Esophagus muscularis mucosa (tissue), 4 donors: ENCODE data around the gene SPTBN4. TPM values are rescaled to one million over a fixed set of nuclear protein-coding genes. Genes with fewer than 3 reads are reported as not detected.
"Not testable (repeated sequence)": the region's sequence is repeated elsewhere in the genome, so short reads cannot be mapped to it uniquely, and the experiment has no call there.

ENCODE experiments used
- DNase-seq: peaks from one replicate; pipeline ENCODE4 v3.0.0-alpha.2; 2017; ENCODE audit errors: extremely low spot score
- H3K27ac ChIP-seq, 4 donors: fragments of 200-600 bp; sonication (generic); replicated peaks in 1 of 4; 1 replicate in 3 of 4; 2 replicates in 1 of 4; pipeline ENCODE4 v1.5.1; 2016 to 2019; ENCODE audit warnings: mild to moderate bottlenecking in 1 of 4
- H3K27me3 ChIP-seq, 4 donors: fragments of 200-600 bp; sonication (generic); one replicate each; pipeline versions ENCODE4 v1.5.1 to v1.6.0; 2016 to 2019
- H3K36me3 ChIP-seq, 4 donors: fragments of 200-600 bp; sonication (generic); one replicate each; pipeline ENCODE4 v1.5.1; 2016 to 2019
- H3K4me1 ChIP-seq, 4 donors: fragments of 200-600 bp; sonication (generic); one replicate each; pipeline ENCODE4 v1.5.1; 2016 to 2019
- H3K4me3 ChIP-seq, 4 donors: fragments of 200-600 bp; sonication (generic); 1 replicate in 2 of 4; 2 replicates in 2 of 4; pipeline ENCODE4 v1.5.1; 2016 to 2019; ENCODE audit warnings: mild to moderate bottlenecking in 4 of 4, moderate library complexity in 1 of 4
- H3K9me3 ChIP-seq, 4 donors: fragments of 200-600 bp; sonication (generic); 1 replicate in 3 of 4; 2 replicates in 1 of 4; pipeline ENCODE4 v1.5.1; 2016 to 2019
- CTCF ChIP-seq, 3 experiments: fragments of 200-600 bp in 2 of 3; fragments of 450-650 bp in 1 of 3; sonication (generic) in 2 of 3; IDR thresholded peaks; one replicate each; pipeline ENCODE4 v1.5.1; 2017 to 2019; ENCODE audit warnings: antibody characterized with exemption in 3 of 3, mild to moderate bottlenecking in 2 of 3, moderate library complexity in 1 of 3
- EP300 ChIP-seq: sonication (generic); formaldehyde crosslinking; IDR thresholded peaks from one replicate; pipeline ENCODE4 v1.6.1; 2017; ENCODE audit warnings: antibody characterized with exemption
- POLR2A ChIP-seq: fragments of 450-650 bp; IDR thresholded peaks from one replicate; pipeline ENCODE4 v1.6.1; 2017; ENCODE audit warnings: antibody characterized with exemption, moderate library complexity, mild to moderate bottlenecking, low read depth
- POLR2AphosphoS5 ChIP-seq, 2 donors: sonication (generic); formaldehyde crosslinking; IDR thresholded peaks; one replicate each; pipeline ENCODE4 v1.6.1; 2017; ENCODE audit warnings: antibody characterized with exemption in 2 of 2
- WGBS: methylation state at CpG from one replicate; pipeline ENCODE4 v1.1.5; 2018; 5-methylcytosine and 5-hydroxymethylcytosine counted together
- intact Hi-C: fragments of 100-400 bp; cut with DNase I; formaldehyde crosslinking; loops from one replicate; pipeline ENCODE4 v1.15.1; 2023
- total RNA-seq, 4 donors: library from RNA; depleted of rRNA; stranded (reverse); fragments of >200 nt; gene quantifications; one replicate each; pipeline versions ENCODE4 v1.1.0 to v1.2.1, GENCODE V29; 2016

Gene SPTBN4
- total RNA-seq, 4 donors from 2014 or later: 2.1 to 6.4 (median 5.8) TPM

GRCh38 chr19:40621966-40622772, 155.4 kb downstream of the SPTBN4 start:
- 97% methylated on average over 12 of the region's 24 CpGs for WGBS
- no peak for DNase-seq
- H3K4me1 ChIP-seq: peaks cover 0 to 22% (median 11%) of the 10 kb centered on the region in 4 donors
- no peak overlapping the region for H3K4me3 ChIP-seq
- no peaks in the 10 kb centered on the region for H3K27me3 ChIP-seq
- peak overlapping the region in 2 of 4 donors; percentile 27 to 62 for H3K27ac ChIP-seq
- peaks cover 13 to 86% (median 72%) of the 10 kb centered on the region in 4 donors for H3K36me3 ChIP-seq
- intact Hi-C loops: no loop called here
- no peaks in the 10 kb centered on the region for H3K9me3 ChIP-seq
- no peak for TF ChIP-seq POLR2AphosphoS5 (IDR thresholded peaks at IDR 0.05)
- TF ChIP-seq POLR2A: no peak
- no peak for TF ChIP-seq CTCF (IDR thresholded peaks at IDR 0.05)
- TF ChIP-seq EP300: no peak

- Histone ChIP-seq H3K4me3 (no peak overlapping the region), H3K27ac (peak overlapping the region in 2 of 4 donors; percentile 27 to 62), H3K27me3 (no peaks in the 10 kb centered on the region), H3K36me3 (peaks cover 13 to 88% (median 73%) of the 10 kb centered on the region in 4 donors), H3K9me3 (no peaks in the 10 kb centered on the region), H3K4me1 (peaks cover 0 to 21% (median 11%) of the 10 kb centered on the region in 4 donors)
- intact Hi-C loops: no loop called here
- 87% methylated on average over 7 of the region's 7 CpGs for WGBS
- no peak for TF ChIP-seq POLR2A
- no peak for TF ChIP-seq EP300
- TF ChIP-seq POLR2AphosphoS5 (IDR thresholded peaks at IDR 0.05): no peak
- TF ChIP-seq CTCF (IDR thresholded peaks at IDR 0.05): no peak
- no peak for DNase-seq
Observed at GRCh38 chr19:40622773-40623075, 155.9 kb downstream of the SPTBN4 start.

GRCh38 chr19:40623403-40624251, 156.8 kb downstream of the SPTBN4 start:
- no peak for DNase-seq
- Histone ChIP-seq H3K36me3 (peaks cover 13 to 92% (median 72%) of the 10 kb centered on the region in 4 donors), H3K9me3 (no peaks in the 10 kb centered on the region), H3K4me3 (no peak overlapping the region), H3K27me3 (no peaks in the 10 kb centered on the region), H3K27ac (peak overlapping the region in 3 of 4 donors; percentile 23 to 62 (median 34)), H3K4me1 (peaks cover 0 to 21% (median 11%) of the 10 kb centered on the region in 4 donors)
- intact Hi-C loops: no loop called here
- 58% methylated on average over 37 of the region's 41 CpGs for whole genome bisulfite sequencing
- no peak for TF ChIP-seq CTCF (IDR thresholded peaks at IDR 0.05)
- TF ChIP-seq EP300: no peak
- TF ChIP-seq POLR2A: no peak
- no peak for TF ChIP-seq POLR2AphosphoS5 (IDR thresholded peaks at IDR 0.05)

- H3K4me3 ChIP-seq, H3K27ac ChIP-seq, DNase-seq, H3K9me3 ChIP-seq, intact Hi-C loops, H3K27me3 ChIP-seq: not testable (repeated sequence)
- 87% methylated on average over 14 of the region's 14 CpGs for WGBS
- Histone ChIP-seq H3K36me3 (peaks cover 10 to 92% (median 73%) of the 10 kb centered on the region in 4 donors), H3K4me1 (peaks cover 0 to 21% (median 11%) of the 10 kb centered on the region in 4 donors)
Observed at GRCh38 chr19:40624369-40625153, 157.8 kb downstream of the SPTBN4 start.
